ENCODE measurements around the gene VSIG1. TPM values are rescaled to one million over a fixed set of nuclear protein-coding genes. Genes with fewer than 3 reads are reported as not detected.

The VSIG1 gene
- total and polyA plus RNA-seq, 2 of the 8 experiments (the other 6 are each of a cell fraction or from before 2014, with no cell fraction given) = 2.2 to 2.9 TPM

DNA sequence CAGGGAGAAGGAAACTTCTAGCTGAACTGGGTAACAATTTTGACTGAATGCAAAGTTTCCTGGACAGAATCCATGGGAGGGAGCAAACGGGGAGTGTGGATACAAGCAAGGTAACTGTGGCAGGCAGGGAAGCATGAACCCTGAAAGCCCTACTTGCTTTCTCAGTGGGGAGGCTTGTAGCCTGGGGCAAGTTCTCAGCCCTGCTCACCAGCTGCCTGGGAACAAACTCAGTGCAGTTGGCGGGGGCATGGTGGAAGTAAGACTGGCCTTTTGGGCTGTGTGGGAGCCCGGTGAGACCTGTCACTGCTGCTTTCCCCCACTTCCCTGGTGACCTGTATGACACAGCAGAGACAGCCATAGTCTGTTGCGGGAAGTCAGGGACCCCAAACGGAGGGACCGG, 48.7 kb upstream of the VSIG1 start:
- FAIRE-seq (no peak), DNase-seq (ENCODE audit: low read depth in 1 of 2, low spot score in 2 of 2) (no peak)
- Histone ChIP-seq H2BK5ac (ENCODE audit: low read depth, low read length) (no peak overlapping the region), H3K27me3 (replicated peaks in 1 of 4; ENCODE audit: control insufficient read depth in 3 of 4, extremely low read depth in 1 of 4, insufficient read depth in 3 of 4, low read length in 3 of 4) (no peaks in the 10 kb centered on the region), H4K91ac (replicated peaks; ENCODE audit: insufficient read length, low read length) (no peak overlapping the region), H2BK120ac (replicated peaks; ENCODE audit: low read depth, low read length) (no peak overlapping the region), H3K36me3 (ENCODE audit: control insufficient read depth in 2 of 4, insufficient read depth in 4 of 4, low read length in 3 of 4) (peaks cover 0 to 8% (median 0%) of the 10 kb centered on the region in 4 experiments; a peak in 3 of 8 replicates), H3K23ac (ENCODE audit: insufficient read length) (no peak overlapping the region), H3K4me2 (ENCODE audit: insufficient read depth in 1 of 2, low read depth in 2 of 2, low read length in 2 of 2) (no peak overlapping the region), H4K5ac (ENCODE audit: insufficient read length, low read depth, low read length) (no peak overlapping the region), H2AFZ (ENCODE audit: low read length) (no peak overlapping the region), H3K4ac (replicated peaks; ENCODE audit: insufficient read length, low read depth, low read length) (no peak overlapping the region), H2BK15ac (ENCODE audit: low read length) (no peak overlapping the region), H3K9me3 (ENCODE audit: insufficient read depth in 2 of 2, low read depth in 1 of 2, low read length in 1 of 2) (peaks cover 0 to 21% of the 10 kb centered on the region in 2 experiments; a peak in 2 of 4 replicates), H2BK20ac (ENCODE audit: low read length) (no peak overlapping the region), H3K23me2 (ENCODE audit: low read depth, low read length) (no peaks in the 10 kb centered on the region), H2AK5ac (ENCODE audit: low read depth, low read length) (no peak overlapping the region), H2BK12ac (ENCODE audit: low read depth, low read length) (no peak overlapping the region), H3K56ac (replicated peaks; ENCODE audit: insufficient read length, low read depth, low read length) (no peak overlapping the region), H3K9ac (replicated peaks in 1 of 4; ENCODE audit: extremely low read depth in 1 of 4, low read depth in 3 of 4, low read length in 3 of 4) (no peak overlapping the region), H4K20me1 (replicated peaks in 1 of 2; ENCODE audit: control insufficient read depth in 1 of 2, insufficient read depth in 2 of 2, low read length in 2 of 2) (no peaks in the 10 kb centered on the region), H3K79me1 (ENCODE audit: low read depth, low read length) (no peaks in the 10 kb centered on the region), H3K27ac (ENCODE audit: low read depth, low read length) (no peak overlapping the region), H3K18ac (ENCODE audit: extremely low read depth, low read length) (no peak overlapping the region), H3K79me2 (ENCODE audit: control insufficient read depth in 1 of 2, insufficient read depth in 2 of 2, low read length in 2 of 2) (no peaks in the 10 kb centered on the region), H3K4me1 (replicated peaks in 1 of 4; ENCODE audit: control insufficient read depth in 3 of 4, insufficient read depth in 4 of 4, low read length in 3 of 4) (no peaks in the 10 kb centered on the region), H3K4me3 (ENCODE audit: extremely low read depth in 1 of 4, insufficient read depth in 2 of 4, low read depth in 3 of 4, low read length in 4 of 4) (no peak overlapping the region), H4K8ac (ENCODE audit: extremely low read depth, insufficient read depth, low read length) (no peak overlapping the region), H3K14ac (ENCODE audit: insufficient read length) (no peak overlapping the region)
- TF ChIP-seq BCL11A (IDR thresholded peaks at IDR 0.05; ENCODE audit: low read depth in 2 of 2, low read length in 2 of 2) (no peak), RFX5 (IDR thresholded peaks at IDR 0.05; ENCODE audit: borderline replicate concordance, low read depth, low read length) (no peak), SP4 (IDR thresholded peaks at IDR 0.05; ENCODE audit: low read length) (no peak), TBP (IDR thresholded peaks at IDR 0.05; ENCODE audit: low read depth, low read length) (no peak), SRF (IDR thresholded peaks at IDR 0.05; ENCODE audit: low read depth, low read length) (no peak), CBX8 (IDR thresholded peaks at IDR 0.05; ENCODE audit: borderline replicate concordance, low read depth, low read length) (no peak), SUZ12 (IDR thresholded peaks at IDR 0.05; ENCODE audit: low read length) (no peak)
- ChIA-PET CTCF (ENCODE audit: partially characterized antibody) (no interaction called here), POLR2A (ENCODE audit: partially characterized antibody) (no interaction called here)
- WGBS, 2 experiments (ENCODE audit: extremely low coverage in 1 of 2, insufficient coverage in 1 of 2, insufficient read length in 1 of 2, insufficient replicate concordance in 2 of 2, low coverage in 1 of 2, low lambda C conversion rate in 2 of 2, missing lambda C conversion rate in 1 of 2) = 83% methylated on average over 6 of the region's 6 CpGs; no CpG with 5 or more reads in 1 of the 2 experiments
